Measurements from ENCODE around the gene TARBP1. TPM values are rescaled to one million over a fixed set of nuclear protein-coding genes. Genes with fewer than 3 reads are reported as not detected.
"Not testable (repeated sequence)": the region's sequence is repeated elsewhere in the genome, so short reads cannot be mapped to it uniquely, and the experiment has no call there.

Gene TARBP1
- total RNA-seq, 1 donor from 2014 or later, result 11.2 TPM

DNA sequence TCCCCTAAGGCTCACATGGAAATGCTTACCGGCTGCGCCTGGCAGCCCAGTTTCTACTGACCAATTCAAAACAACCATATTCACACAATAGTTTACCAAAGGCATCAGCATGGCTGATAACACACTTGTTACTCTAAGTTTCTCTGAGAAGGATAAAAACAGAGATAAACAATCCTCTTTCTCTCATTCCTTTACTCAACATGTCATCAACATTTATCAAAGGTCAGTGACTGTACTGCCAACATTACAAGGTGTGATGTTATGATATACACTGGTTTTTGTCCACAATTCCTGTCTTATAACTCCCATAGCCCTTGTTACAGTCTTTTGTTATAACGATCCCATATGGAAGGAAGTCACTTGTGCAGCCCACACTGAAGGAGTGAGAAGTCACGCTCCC is 72.1 kb downstream of the TARBP1 start:
- Mint-ChIP-seq H3K27me3 (ENCODE audit: low read depth) (no peaks in the 10 kb centered on the region), H3K27ac (ENCODE audit: unreplicated experiment) (no peak overlapping the region), H3K9me3 (ENCODE audit: low read depth) (no peaks in the 10 kb centered on the region), H3K4me3 (ENCODE audit: unreplicated experiment) (no peak overlapping the region), H3K4me1 (ENCODE audit: low read depth) (no peaks in the 10 kb centered on the region), H3K36me3 (ENCODE audit: low read depth) (peaks cover 13% of the 10 kb centered on the region)
- TF ChIP-seq, protein P1, sequence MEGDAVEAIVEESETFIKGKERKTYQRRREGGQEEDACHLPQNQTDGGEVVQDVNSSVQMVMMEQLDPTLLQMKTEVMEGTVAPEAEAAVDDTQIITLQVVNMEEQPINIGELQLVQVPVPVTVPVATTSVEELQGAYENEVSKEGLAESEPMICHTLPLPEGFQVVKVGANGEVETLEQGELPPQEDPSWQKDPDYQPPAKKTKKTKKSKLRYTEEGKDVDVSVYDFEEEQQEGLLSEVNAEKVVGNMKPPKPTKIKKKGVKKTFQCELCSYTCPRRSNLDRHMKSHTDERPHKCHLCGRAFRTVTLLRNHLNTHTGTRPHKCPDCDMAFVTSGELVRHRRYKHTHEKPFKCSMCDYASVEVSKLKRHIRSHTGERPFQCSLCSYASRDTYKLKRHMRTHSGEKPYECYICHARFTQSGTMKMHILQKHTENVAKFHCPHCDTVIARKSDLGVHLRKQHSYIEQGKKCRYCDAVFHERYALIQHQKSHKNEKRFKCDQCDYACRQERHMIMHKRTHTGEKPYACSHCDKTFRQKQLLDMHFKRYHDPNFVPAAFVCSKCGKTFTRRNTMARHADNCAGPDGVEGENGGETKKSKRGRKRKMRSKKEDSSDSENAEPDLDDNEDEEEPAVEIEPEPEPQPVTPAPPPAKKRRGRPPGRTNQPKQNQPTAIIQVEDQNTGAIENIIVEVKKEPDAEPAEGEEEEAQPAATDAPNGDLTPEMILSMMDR (IDR thresholded peaks at IDR 0.05), result no peak
- DNase-seq (ENCODE audit: low spot score), result no peak

- no peak overlapping the region for H3K27ac Mint-ChIP-seq (ENCODE audit: unreplicated experiment)
- no peaks in the 10 kb centered on the region for H3K27me3 Mint-ChIP-seq (ENCODE audit: low read depth)
- DNase-seq (ENCODE audit: low spot score), result no peak
- H3K9me3 Mint-ChIP-seq (ENCODE audit: low read depth), result no peaks in the 10 kb centered on the region
- TF ChIP-seq, protein P1 (IDR thresholded peaks at IDR 0.05), result no peak
- H3K4me1 Mint-ChIP-seq (ENCODE audit: low read depth), result no peaks in the 10 kb centered on the region
- no peak overlapping the region for H3K4me3 Mint-ChIP-seq (ENCODE audit: unreplicated experiment)
- peaks cover 13% of the 10 kb centered on the region for H3K36me3 Mint-ChIP-seq (ENCODE audit: low read depth)
Measured at GRCh38 chr1:234405676-234406075, 73.3 kb downstream of the TARBP1 start.

DNA sequence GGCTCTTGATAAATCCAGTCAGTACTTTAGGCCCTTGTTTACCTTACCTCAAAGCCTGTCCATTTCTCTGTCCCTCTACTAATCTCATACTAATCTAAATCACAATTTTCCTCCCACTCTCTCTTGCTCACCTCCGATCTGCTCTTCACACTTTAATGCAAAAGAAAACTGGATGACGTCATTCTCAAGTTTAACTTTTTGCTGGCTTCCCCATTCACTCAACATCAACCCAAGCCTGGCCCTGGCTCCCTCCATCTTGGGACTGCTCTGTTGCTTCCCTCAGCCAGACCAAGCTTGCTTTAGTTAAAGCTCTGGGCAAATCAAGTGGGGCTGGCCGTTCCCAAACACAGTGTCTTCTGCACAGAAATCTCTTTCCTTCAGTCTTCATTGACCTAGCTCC is 76.0 kb downstream of the TARBP1 start:
- Mint-ChIP-seq H3K4me1 (ENCODE audit: low read depth) (no peaks in the 10 kb centered on the region), H3K9me3 (ENCODE audit: low read depth) (no peaks in the 10 kb centered on the region), H3K36me3 (ENCODE audit: low read depth) (peaks cover 11% of the 10 kb centered on the region), H3K27ac (ENCODE audit: unreplicated experiment) (no peak overlapping the region), H3K27me3 (ENCODE audit: low read depth) (no peaks in the 10 kb centered on the region), H3K4me3 (ENCODE audit: unreplicated experiment) (no peak overlapping the region)
- DNase-seq (ENCODE audit: low spot score), result no peak
- TF ChIP-seq, protein P1 (IDR thresholded peaks at IDR 0.05), result no peak

GRCh38 chr1:234401658-234402057 is 77.3 kb downstream of the TARBP1 start:
- H3K27ac Mint-ChIP-seq (ENCODE audit: unreplicated experiment), result no peak overlapping the region
- H3K4me1 Mint-ChIP-seq (ENCODE audit: low read depth), result no peaks in the 10 kb centered on the region
- no peaks in the 10 kb centered on the region for H3K9me3 Mint-ChIP-seq (ENCODE audit: low read depth)
- DNase-seq (ENCODE audit: low spot score), result no peak
- H3K36me3 Mint-ChIP-seq (ENCODE audit: low read depth), result peaks cover 10% of the 10 kb centered on the region
- TF ChIP-seq, protein P1 (IDR thresholded peaks at IDR 0.05), result no peak
- no peak overlapping the region for H3K4me3 Mint-ChIP-seq (ENCODE audit: unreplicated experiment)
- H3K27me3 Mint-ChIP-seq (ENCODE audit: low read depth), result no peaks in the 10 kb centered on the region

DNA sequence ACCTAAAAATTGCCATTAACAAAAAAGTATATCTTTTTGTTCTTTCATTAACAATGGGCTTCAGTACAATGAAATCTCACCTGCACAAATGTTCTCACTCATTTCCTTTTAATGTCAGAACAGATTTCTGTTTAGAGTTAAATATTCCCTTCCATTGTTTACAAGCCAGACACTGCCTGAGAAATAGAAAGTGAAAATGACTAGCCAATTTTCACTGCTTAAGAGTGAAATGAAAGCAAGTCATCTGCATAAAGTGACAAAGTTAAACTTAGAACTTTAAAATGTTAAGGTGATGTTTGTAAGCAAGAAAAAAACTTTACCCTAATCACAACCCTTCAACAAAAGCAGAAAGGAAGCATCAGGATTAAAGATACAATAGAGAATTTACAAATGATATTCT is 78.2 kb downstream of the TARBP1 start:
- Mint-ChIP-seq H3K27me3 (ENCODE audit: low read depth) (no peaks in the 10 kb centered on the region), H3K36me3 (ENCODE audit: low read depth) (peaks cover 10% of the 10 kb centered on the region), H3K4me1 (ENCODE audit: low read depth) (no peaks in the 10 kb centered on the region), H3K4me3 (ENCODE audit: unreplicated experiment) (no peak overlapping the region), H3K9me3 (ENCODE audit: low read depth) (no peaks in the 10 kb centered on the region), H3K27ac (ENCODE audit: unreplicated experiment) (no peak overlapping the region)
- TF ChIP-seq, protein P1 (IDR thresholded peaks at IDR 0.05), result no peak
- no peak for DNase-seq (ENCODE audit: low spot score)

GRCh38 chr1:234399515-234399914 is 79.5 kb downstream of the TARBP1 start:
- not testable (repeated sequence) for DNase-seq (ENCODE audit: low spot score); H3K9me3 Mint-ChIP-seq (ENCODE audit: low read depth); H3K4me1 Mint-ChIP-seq (ENCODE audit: low read depth); H3K27ac Mint-ChIP-seq (ENCODE audit: unreplicated experiment); H3K27me3 Mint-ChIP-seq (ENCODE audit: low read depth); H3K36me3 Mint-ChIP-seq (ENCODE audit: low read depth); H3K4me3 Mint-ChIP-seq (ENCODE audit: unreplicated experiment)
